GM12801 (cell line): Measurements from ENCODE around the gene APIP.

Experiments
- CTCF ChIP-seq: IDR thresholded peaks from one replicate; pipeline ENCODE4 v1.5.1; 2011; ENCODE audit warnings: control low read depth; ENCODE audit not compliant: insufficient read length; ENCODE audit errors: extremely low read depth

The APIP gene

GRCh38 chr11:34957206-34957605 is 41.0 kb upstream of the APIP start:
- TF ChIP-seq CTCF, result no peak

- no peak for TF ChIP-seq CTCF
These were observed 37.8 kb upstream of the APIP start for GRCh38 chr11:34953955-34954354.

GRCh38 chr11:34948696-34949095 is 32.5 kb upstream of the APIP start:
- TF ChIP-seq CTCF, result no peak

GRCh38 chr11:34944692-34945091 is 28.5 kb upstream of the APIP start:
- TF ChIP-seq CTCF, result no peak

- TF ChIP-seq CTCF, result no peak
These were observed 25.5 kb upstream of the APIP start for GRCh38 chr11:34941688-34942087.

- no peak for TF ChIP-seq CTCF
These were observed 24.0 kb upstream of the APIP start for GRCh38 chr11:34940026-34940677.

- TF ChIP-seq CTCF, result no peak
These were observed 22.4 kb upstream of the APIP start for GRCh38 chr11:34938611-34939010.
